ENCODE measurements around the gene RSPO1. TPM values are rescaled to one million over a fixed set of nuclear protein-coding genes. Genes with fewer than 3 reads are reported as not detected.
"Not testable (repeated sequence)": the region's sequence is repeated elsewhere in the genome, so short reads cannot be mapped to it uniquely, and the experiment has no call there.

RSPO1 gene
- not detected in 2 replicates for total RNA-seq (2014; rRNA removed; shearing (Covaris generic))
- polyA plus RNA-seq (2015; cell fraction: cytosol; rRNA removed) = not detected in 2 replicates
- not detected in 2 replicates for polyA plus RNA-seq (2015; cell fraction: nucleus; rRNA removed)

DNA sequence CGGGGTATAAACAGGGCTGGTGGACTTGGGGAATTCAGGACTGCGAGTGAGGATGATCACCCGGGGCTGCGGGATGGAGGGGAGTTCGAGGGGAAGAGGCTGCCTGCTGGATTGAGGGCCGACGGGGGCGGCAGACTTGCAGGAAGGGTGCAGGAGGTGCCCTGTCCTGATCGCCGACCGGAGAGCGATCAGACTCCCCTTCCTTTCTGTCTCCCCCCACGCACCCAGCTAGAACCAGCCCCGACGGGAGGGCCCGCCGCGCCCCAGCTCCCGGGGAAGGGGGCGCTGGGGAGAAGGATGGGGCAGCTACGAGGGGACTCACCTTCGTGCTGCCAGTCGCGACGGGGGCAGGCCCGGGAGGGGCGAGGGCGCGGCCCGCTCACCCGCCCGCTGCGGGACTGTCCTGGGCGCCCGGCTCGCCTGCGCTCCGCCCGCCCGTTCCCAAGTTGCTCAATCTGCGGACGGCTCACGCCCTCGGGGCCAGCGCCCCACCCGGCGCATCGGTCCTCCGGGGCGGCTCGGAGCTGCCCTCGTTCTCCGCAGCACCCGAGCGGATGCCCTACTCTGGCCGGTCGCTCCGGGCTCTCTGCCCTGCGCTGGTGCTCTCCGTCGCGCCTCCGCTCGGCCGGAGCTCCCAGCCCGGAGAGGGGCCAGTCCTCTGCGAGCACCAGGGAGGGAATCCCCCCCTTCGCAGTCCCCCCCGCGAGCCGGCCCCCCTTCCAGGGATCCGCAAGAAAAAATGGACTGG is at the start of gene RSPO1:
Gene RSPO1 (minus strand): TSS at position 649 of the 748 bp plus-strand sequence. CDS start 5,231 bp downstream, outside the sequence.
- DNase-seq (ENCODE audit: low read depth, low spot score) = no peak
- in situ Hi-C loops (cut with HindIII; ENCODE audit: low pct_unique_long_range_greater_than_20kb, low sequenced_read_pairs) = no loop called here

GRCh38 chr1:37684182-37684581 is 49.5 kb upstream of the RSPO1 start:
- in situ Hi-C loops (cut with HindIII; ENCODE audit: low pct_unique_long_range_greater_than_20kb, low sequenced_read_pairs) = loop anchor here (25.0 kb wide), 1 partner anchor 97 kb away; the partner anchor contains the start of gene GNL2
- not testable (repeated sequence) for DNase-seq (ENCODE audit: low read depth, low spot score)

DNA sequence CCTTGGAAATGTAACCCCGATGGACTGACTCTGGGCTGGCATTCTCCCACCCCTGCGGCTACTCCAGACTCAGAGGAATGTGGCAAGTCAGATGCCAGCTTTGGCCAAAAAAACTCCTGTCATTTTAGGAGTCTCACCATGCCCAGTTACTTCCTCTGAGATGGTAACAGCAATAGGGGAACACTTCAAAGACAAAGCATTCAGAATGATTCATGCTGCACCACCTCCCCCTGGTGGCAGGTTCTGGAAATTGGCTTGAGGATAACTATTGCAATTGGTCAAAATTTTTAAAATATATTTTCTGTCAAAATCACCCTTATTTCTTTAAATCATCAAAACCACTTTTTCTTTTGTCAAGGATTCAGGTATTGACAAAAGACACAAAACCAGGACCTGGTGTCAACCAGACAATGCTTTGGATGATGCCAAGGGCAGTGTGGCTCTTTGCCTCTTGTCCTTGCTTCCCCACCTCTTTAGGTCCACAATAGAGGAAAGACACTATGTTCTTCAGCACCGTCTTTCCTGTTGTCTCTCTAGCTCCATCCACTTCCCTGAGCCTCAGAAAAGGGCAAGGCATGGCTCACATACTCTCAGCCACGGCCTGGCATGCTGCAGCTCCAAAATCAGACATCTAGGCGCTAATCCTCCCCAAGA is 47.8 kb upstream of the RSPO1 start:
- peak; percentile 70 for DNase-seq (ENCODE audit: low read depth, low spot score)
- in situ Hi-C loops (cut with HindIII; ENCODE audit: low pct_unique_long_range_greater_than_20kb, low sequenced_read_pairs) = loop anchor here (25.0 kb wide), 1 partner anchor 95 kb away; the partner anchor contains the start of gene GNL2

DNA sequence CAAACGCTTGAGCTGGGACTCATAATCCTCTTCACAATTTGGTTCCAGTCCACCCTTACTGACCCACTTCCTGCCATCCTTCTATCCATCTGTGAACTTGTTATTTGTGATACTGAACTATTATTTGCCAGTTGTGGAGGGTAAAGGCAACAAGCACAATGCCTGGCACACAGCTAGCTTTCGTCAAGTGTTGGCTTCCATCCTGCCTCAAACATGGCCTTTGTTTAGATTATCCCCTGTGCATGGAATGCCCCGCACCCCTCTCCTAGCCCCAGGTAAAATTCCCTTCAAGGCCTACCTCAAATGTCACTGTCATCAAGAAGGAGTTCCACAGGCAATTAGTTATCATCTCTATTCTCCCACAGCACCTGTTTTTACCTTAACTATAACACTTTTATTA is 46.2 kb upstream of the RSPO1 start:
- DNase-seq (ENCODE audit: low read depth, low spot score) = no peak
- in situ Hi-C loops (cut with HindIII; ENCODE audit: low pct_unique_long_range_greater_than_20kb, low sequenced_read_pairs) = loop anchor here (25.0 kb wide), 1 partner anchor 94 kb away; the partner anchor contains the start of gene GNL2

DNA sequence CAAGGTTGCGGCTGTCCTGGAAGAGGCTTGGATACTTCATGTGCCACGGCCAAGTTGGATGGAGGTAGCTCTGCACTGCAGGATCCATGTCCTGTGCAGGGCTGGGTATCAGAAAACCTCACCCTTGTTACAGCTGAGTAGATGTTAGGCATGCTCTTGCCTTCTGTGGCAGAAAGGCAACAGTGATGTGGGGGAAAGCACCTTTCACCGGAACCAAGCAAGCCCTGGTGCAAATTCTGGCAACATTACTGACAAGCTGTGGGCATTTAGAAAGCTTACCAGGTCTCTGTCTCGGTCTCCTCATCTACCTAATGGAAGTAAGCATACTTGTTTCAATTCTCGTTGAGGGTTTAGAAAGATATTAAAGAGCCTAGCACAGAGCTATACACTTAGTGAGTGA is 43.1 kb upstream of the RSPO1 start:
- in situ Hi-C loops (cut with HindIII; ENCODE audit: low pct_unique_long_range_greater_than_20kb, low sequenced_read_pairs) = loop anchor here (25.0 kb wide), 1 partner anchor 91 kb away; the partner anchor contains the start of gene GNL2

DNA sequence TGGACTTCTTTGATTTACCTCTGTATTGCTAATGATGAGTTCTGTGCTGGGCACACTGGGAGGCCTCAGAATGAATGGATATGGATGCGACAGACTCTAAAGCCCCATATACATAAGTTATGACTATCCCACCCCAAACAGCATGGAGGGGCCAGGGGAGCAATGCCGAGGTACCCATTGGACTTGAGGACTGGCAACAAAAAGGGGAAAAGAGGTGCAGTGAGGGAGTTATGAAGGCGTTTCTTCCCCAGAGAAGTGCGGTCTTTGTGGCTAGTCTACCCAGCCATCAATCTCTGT is 42.4 kb upstream of the RSPO1 start:
- no peak for DNase-seq (ENCODE audit: low read depth, low spot score)
- in situ Hi-C loops (cut with HindIII; ENCODE audit: low pct_unique_long_range_greater_than_20kb, low sequenced_read_pairs) = loop anchor here (25.0 kb wide), 1 partner anchor 90 kb away; the partner anchor contains the start of gene GNL2

More for the DNA sequence above, 43.1 kb upstream of the RSPO1 start:
- DNase-seq (ENCODE audit: low read depth, low spot score) = no peak

GRCh38 chr1:37676281-37677142 is 41.8 kb upstream of the RSPO1 start:
- no peak for DNase-seq (ENCODE audit: low read depth, low spot score)
- in situ Hi-C loops (cut with HindIII; ENCODE audit: low pct_unique_long_range_greater_than_20kb, low sequenced_read_pairs) = loop anchor here (25.0 kb wide), 1 partner anchor 89 kb away; the partner anchor contains the start of gene GNL2

GRCh38 chr1:37673920-37674319 is 39.2 kb upstream of the RSPO1 start:
- DNase-seq (ENCODE audit: low read depth, low spot score) = no peak
- in situ Hi-C loops (cut with HindIII; ENCODE audit: low pct_unique_long_range_greater_than_20kb, low sequenced_read_pairs) = no loop called here

GRCh38 chr1:37672136-37672870 is 37.6 kb upstream of the RSPO1 start:
- no peak for DNase-seq (ENCODE audit: low read depth, low spot score)
- in situ Hi-C loops (cut with HindIII; ENCODE audit: low pct_unique_long_range_greater_than_20kb, low sequenced_read_pairs) = no loop called here

DNA sequence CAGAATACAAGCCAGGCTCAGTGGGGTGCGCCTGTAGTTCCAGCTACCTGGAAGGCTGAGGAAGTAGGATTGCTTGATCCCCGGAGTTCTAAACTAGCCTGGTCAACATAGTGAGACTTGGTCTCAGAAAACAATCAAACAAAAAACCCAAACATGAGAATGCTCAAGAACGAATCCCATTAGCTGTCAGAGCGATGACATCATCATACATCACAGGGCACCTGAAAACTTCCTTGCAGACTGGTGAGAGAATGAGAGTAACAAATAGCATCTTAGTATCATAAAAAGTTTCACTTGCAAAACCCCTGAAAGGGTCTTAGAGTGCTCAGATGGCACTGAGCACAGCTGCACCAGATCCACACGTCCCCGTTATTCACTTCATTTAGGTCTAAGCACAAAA is 36.6 kb upstream of the RSPO1 start:
- DNase-seq (ENCODE audit: low read depth, low spot score) = no peak
- in situ Hi-C loops (cut with HindIII; ENCODE audit: low pct_unique_long_range_greater_than_20kb, low sequenced_read_pairs) = no loop called here

- DNase-seq (ENCODE audit: low read depth, low spot score) = no peak
- in situ Hi-C loops (cut with HindIII; ENCODE audit: low pct_unique_long_range_greater_than_20kb, low sequenced_read_pairs) = no loop called here
Observed at GRCh38 chr1:37670133-37670532, 35.4 kb upstream of the RSPO1 start.

DNA sequence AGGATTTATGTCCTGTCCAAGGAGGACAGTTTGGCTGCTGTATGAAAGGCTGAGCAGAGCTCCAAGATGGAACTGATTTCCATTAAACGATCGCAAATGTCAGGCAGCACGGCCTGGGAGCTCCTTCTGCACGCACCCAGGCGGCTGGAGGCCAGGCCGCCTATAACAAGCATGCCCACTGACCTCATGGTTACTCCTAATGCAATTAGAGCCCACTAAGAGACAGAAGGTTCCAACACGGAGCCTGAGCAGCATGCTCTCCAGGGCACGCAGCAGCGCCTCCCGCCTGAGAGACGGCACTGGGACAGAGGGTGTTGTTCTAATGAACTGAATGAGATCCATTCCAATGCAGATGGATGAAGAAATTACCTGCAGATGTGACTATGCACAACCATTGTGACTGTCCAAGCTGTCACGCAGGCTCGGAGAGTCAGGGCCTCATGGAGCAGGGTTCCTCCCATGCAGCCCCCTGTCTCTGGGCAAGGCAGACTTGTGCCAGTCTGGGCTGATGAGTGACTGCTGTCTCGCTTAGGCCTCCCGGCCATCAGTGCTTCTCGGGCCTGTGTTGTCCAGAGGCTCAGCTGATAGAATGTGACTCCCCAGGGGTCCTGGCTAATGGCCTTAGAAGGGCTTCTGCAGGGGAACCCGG is 32.5 kb upstream of the RSPO1 start:
- no peak for DNase-seq (ENCODE audit: low read depth, low spot score)
- in situ Hi-C loops (cut with HindIII; ENCODE audit: low pct_unique_long_range_greater_than_20kb, low sequenced_read_pairs) = no loop called here

GRCh38 chr1:37666241-37666867 is 31.7 kb upstream of the RSPO1 start:
- in situ Hi-C loops (cut with HindIII; ENCODE audit: low pct_unique_long_range_greater_than_20kb, low sequenced_read_pairs) = no loop called here

GRCh38 chr1:37663426-37664000 is 28.8 kb upstream of the RSPO1 start:
- DNase-seq (ENCODE audit: low read depth, low spot score) = no peak
- in situ Hi-C loops (cut with HindIII; ENCODE audit: low pct_unique_long_range_greater_than_20kb, low sequenced_read_pairs) = no loop called here

More at GRCh38 chr1:37666241-37666867, 31.7 kb upstream of the RSPO1 start:
- DNase-seq (ENCODE audit: low read depth, low spot score) = no peak

DNA sequence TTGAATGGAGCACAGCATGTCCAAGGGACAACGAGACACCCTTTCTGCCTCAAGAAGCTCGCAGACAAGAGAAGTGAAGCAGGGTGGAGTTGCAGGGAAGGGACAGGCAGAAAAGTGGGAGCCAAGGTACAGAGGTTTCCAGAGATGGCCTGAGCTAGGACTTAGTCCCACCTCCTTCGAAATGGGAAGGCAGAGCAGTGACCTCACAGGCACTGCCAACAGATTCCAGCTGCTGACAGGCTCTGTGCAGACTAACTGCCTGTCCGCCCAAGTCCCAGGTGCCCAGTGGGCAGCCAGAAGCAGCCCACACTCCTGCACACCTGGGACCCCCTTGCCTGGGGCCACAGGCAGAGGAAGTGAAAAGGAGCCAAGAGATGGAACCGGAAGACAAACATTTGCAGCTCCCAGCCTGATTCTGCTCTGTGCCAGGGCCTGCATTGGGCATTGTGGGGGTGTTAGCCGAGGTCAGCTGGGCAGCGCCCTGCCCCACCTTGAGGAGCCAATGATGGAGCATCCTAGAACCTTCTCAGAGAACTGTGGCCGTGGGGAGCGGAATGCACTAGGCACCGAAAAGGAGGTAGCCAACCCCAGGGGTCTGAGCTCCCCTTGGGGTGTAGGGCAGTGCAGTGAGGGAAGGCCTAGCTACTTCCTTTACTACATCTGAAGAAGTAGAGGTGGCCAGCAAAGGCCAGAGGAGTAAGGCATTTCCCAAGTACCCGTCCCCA is 27.5 kb upstream of the RSPO1 start:
- DNase-seq (ENCODE audit: low read depth, low spot score) = no peak
- in situ Hi-C loops (cut with HindIII; ENCODE audit: low pct_unique_long_range_greater_than_20kb, low sequenced_read_pairs) = no loop called here

Data from SK-MEL-5 (cell line).